Neutrophil (primary cell): ENCODE measurements around the gene SERPINC1.
A peak's percentile ranks its signal among the peaks of the same experiment; 100 is the strongest.
"Not testable (repeated sequence)": the region's sequence is repeated elsewhere in the genome, so short reads cannot be mapped to it uniquely, and the experiment has no call there.

Experiments
- H3K27ac ChIP-seq: fragments of 200-600 bp; sonication (generic); 2 replicates; pipeline ENCODE4 v1.5.1; 2016; ENCODE audit warnings: mild to moderate bottlenecking, moderate library complexity
- H3K27me3 ChIP-seq: fragments of 200-600 bp; sonication (generic); 2 replicates; pipeline ENCODE4 v1.6.0; 2016; ENCODE audit warnings: mild to moderate bottlenecking
- H3K36me3 ChIP-seq: fragments of 200-600 bp; sonication (generic); 2 replicates; pipeline ENCODE4 v1.5.1; 2017
- H3K4me1 ChIP-seq, 2 experiments: fragments of 200-600 bp in 1 of 2; sonication (generic) in 1 of 2; 1 replicate in 1 of 2; 2 replicates in 1 of 2; pipeline versions ENCODE4 v1.5.1 to v1.6.1; 2013 to 2016; ENCODE audit warnings: low read depth in 1 of 2, low read length in 1 of 2, mild to moderate bottlenecking in 1 of 2, moderate library complexity in 1 of 2; ENCODE audit not compliant: control insufficient read depth in 1 of 2, insufficient read depth in 1 of 2
- H3K4me3 ChIP-seq, 2 experiments: fragments of 200-600 bp in 1 of 2; sonication (generic) in 1 of 2; 1 replicate in 1 of 2; 2 replicates in 1 of 2; pipeline ENCODE4 v1.5.1; 2013 to 2016; ENCODE audit warnings: low read depth in 1 of 2, low read length in 1 of 2, mild to moderate bottlenecking in 1 of 2, moderate library complexity in 1 of 2
- H3K9me3 ChIP-seq: fragments of 200-600 bp; sonication (generic); 2 replicates; pipeline ENCODE4 v1.5.1; 2016
- TF ChIP-seq, protein P1 (sequence below): fragments of 200-600 bp; sonication (generic); IDR thresholded peaks from 2 replicates; pipeline ENCODE4 v1.5.1; 2016; ENCODE audit warnings: antibody characterized with exemption

SERPINC1 gene

DNA sequence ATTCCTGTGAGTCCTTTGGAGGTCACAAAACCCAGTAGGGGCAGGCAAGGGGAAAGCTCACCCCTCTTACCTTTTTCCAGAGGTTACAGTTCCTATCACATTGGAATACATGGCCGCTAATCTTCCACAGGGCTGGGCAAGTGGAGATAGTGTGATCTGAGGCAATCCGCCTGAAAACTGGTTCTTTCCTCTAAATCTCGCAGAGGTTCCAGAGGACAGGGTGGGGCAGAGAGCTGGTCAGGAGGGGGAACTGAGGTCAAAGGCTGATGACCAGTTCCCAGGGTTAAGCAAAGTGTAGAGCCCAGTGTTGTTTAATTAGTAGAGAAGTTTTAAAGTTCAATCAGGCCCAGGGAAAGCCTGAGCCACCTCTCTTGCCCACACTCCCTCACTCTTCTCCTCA lies at the start of gene SERPINC1:
TSS of gene SERPINC1 (minus strand) at position 179 of the 400 bp plus-strand sequence. CDS start at position 111, 68 bp downstream.
- no peaks in the 10 kb centered on the region for H3K36me3 ChIP-seq
- no peaks in the 10 kb centered on the region for H3K4me1 ChIP-seq
- no peaks in the 10 kb centered on the region for H3K9me3 ChIP-seq
- no peak within 1 kb of the TSS for H3K27ac ChIP-seq
- TF ChIP-seq, protein P1, sequence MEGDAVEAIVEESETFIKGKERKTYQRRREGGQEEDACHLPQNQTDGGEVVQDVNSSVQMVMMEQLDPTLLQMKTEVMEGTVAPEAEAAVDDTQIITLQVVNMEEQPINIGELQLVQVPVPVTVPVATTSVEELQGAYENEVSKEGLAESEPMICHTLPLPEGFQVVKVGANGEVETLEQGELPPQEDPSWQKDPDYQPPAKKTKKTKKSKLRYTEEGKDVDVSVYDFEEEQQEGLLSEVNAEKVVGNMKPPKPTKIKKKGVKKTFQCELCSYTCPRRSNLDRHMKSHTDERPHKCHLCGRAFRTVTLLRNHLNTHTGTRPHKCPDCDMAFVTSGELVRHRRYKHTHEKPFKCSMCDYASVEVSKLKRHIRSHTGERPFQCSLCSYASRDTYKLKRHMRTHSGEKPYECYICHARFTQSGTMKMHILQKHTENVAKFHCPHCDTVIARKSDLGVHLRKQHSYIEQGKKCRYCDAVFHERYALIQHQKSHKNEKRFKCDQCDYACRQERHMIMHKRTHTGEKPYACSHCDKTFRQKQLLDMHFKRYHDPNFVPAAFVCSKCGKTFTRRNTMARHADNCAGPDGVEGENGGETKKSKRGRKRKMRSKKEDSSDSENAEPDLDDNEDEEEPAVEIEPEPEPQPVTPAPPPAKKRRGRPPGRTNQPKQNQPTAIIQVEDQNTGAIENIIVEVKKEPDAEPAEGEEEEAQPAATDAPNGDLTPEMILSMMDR = no peak
- H3K4me3 ChIP-seq = no peak within 1 kb of the TSS
- no peaks in the 10 kb centered on the region for H3K27me3 ChIP-seq

DNA sequence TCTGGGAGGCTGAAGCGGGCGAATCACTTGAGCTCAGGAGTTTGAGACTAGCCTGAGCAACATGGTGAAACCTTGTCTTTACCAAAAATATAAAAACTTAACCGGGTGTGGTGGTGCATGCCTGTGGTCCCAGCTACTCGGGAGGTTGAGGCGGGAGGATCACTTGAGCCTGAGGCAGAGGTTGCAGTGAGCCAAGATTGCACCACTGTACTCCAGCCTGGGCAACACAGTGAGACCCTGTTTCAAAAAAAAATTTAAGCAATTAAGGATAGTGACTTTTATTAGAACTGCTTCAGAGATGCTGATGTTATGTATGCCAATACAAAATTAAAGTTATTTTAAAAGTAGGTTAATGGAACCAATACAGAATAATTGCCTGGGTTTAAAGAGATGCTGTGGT lies 48.8 kb upstream of the SERPINC1 start:
- not testable (repeated sequence) for H3K4me3 ChIP-seq, H3K9me3 ChIP-seq, H3K27me3 ChIP-seq, H3K27ac ChIP-seq, H3K4me1 ChIP-seq
- peaks cover 100% of the 10 kb centered on the region for H3K36me3 ChIP-seq

DNA sequence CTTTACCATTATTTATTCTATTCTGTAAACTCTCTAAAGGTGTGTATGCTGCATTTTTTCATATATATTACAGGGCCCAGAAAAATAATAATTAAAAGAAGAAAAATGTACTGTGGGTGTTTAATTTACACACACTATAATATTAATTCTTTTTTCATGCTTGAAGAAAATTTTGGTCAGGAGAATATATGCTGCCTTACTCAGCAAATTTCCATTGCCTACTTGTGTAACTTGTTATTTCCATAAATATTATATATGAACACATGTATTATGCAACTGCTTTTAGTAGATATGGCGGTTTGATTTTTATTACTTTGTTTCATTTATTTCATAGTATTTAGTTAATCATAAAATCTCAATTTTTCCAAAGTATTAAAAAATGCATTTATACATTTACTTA lies 46.4 kb upstream of the SERPINC1 start:
- Histone ChIP-seq H3K27ac (no peak overlapping the region), H3K27me3 (no peaks in the 10 kb centered on the region), H3K4me1 (no peaks in the 10 kb centered on the region), H3K4me3 (no peak overlapping the region), H3K36me3 (peaks cover 98% of the 10 kb centered on the region), H3K9me3 (no peaks in the 10 kb centered on the region)
- TF ChIP-seq, protein P1 = no peak

DNA sequence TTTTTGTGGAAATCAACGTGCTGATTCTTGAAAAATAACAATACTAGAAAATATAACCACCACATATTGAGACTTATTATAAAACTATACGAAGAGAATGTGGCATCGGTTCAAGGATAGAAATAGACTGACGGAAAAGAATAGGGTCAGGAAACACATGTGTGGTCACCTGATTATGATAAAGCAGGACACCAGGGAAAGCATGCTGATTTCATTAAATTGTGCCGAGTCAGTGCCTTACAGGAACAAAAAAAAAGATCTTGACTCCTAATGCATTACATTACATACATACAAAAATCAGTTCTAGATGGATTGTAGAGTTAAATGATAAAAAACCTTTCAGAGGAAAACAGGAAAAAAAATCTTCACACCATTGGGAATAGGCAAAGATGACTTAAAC lies 43.5 kb upstream of the SERPINC1 start:
- H3K9me3 ChIP-seq = no peaks in the 10 kb centered on the region
- H3K27ac ChIP-seq = peak overlapping the region; percentile 33
- no peak overlapping the region for H3K4me3 ChIP-seq
- H3K4me1 ChIP-seq = no peaks in the 10 kb centered on the region
- peaks cover 98% of the 10 kb centered on the region for H3K36me3 ChIP-seq
- H3K27me3 ChIP-seq = no peaks in the 10 kb centered on the region
- TF ChIP-seq, protein P1 = no peak

DNA sequence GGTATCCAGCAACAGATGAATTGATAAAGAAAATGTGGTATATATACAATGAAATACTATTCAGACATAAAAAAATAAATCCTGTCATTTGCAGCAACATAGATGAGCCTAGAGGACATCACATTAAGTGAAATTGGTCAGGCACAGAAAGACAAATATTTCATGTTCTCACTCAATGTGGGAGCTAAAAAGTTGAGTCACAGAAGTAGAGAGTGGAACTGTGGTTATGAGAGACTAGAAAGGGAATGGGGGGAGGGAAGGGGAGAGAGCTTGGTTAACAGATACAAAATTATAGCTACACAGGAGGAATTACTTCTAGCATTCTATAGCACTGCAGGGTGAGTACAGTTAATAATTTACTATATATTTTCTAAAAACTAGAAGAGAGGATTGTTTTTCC lies 37.1 kb upstream of the SERPINC1 start:
- Histone ChIP-seq H3K27ac (no peak overlapping the region), H3K36me3 (peaks cover 93% of the 10 kb centered on the region), H3K4me1 (no peaks in the 10 kb centered on the region), H3K4me3 (no peak overlapping the region), H3K9me3 (no peaks in the 10 kb centered on the region), H3K27me3 (no peaks in the 10 kb centered on the region)
- TF ChIP-seq, protein P1 = no peak

DNA sequence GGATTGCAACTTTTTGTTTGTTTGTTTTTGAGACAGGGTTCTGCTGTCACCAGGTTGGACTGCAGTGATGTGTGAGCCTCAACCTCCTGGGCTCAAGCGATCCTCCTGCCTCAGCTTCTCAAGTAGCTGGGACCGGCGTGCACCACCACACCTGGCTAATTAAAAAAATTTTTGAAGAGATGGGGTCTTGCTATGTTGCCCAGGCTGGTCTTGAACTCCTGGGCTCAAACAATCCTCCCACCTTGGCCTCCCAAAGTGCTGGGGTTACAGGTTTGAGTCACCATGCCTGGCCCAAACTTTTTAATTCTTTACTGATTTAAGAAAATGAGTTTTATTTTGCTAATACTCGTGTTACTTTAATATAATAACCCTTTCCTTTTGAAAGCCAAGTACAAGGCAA lies 31.5 kb upstream of the SERPINC1 start:
- no peak overlapping the region for H3K27ac ChIP-seq
- H3K4me1 ChIP-seq = no peaks in the 10 kb centered on the region
- H3K9me3 ChIP-seq = no peaks in the 10 kb centered on the region
- H3K36me3 ChIP-seq = peaks cover 95% of the 10 kb centered on the region
- TF ChIP-seq, protein P1 = no peak
- H3K4me3 ChIP-seq = no peak overlapping the region
- no peaks in the 10 kb centered on the region for H3K27me3 ChIP-seq
